OCI-LY1 (cell line): ENCODE measurements around the gene ZBTB3.

Experiments used
- H2AFZ ChIP-seq: fragments of 200-600 bp; sonication (generic), shearing (Covaris generic); 2 replicates; pipeline ENCODE4 v1.6.0; 2014; ENCODE audit warnings: antibody characterized with exemption, mild to moderate bottlenecking, low read length
- H3F3A ChIP-seq: fragments of 200-600 bp; sonication (generic), shearing (Covaris generic); 2 replicates; pipeline ENCODE4 v1.6.0; 2014; ENCODE audit warnings: mild to moderate bottlenecking, antibody characterized with exemption, low read length, moderate library complexity; ENCODE audit not compliant: insufficient read depth
- H3K27ac ChIP-seq: fragments of 200-600 bp; sonication (generic); 2 replicates; pipeline ENCODE4 v1.5.1; 2014; ENCODE audit warnings: low read length, mixed run types, mild to moderate bottlenecking, low read depth; ENCODE audit not compliant: poor library complexity, severe bottlenecking
- H3K27me3 ChIP-seq: fragments of 200-600 bp; sonication (generic); 2 replicates; pipeline ENCODE4 v1.6.0; 2014; ENCODE audit warnings: antibody characterized with exemption, mild to moderate bottlenecking, low read length, moderate library complexity; ENCODE audit not compliant: insufficient read depth
- H3K36me3 ChIP-seq: fragments of 200-600 bp; sonication (generic); 2 replicates; pipeline ENCODE4 v1.6.1; 2014; ENCODE audit warnings: mild to moderate bottlenecking, antibody characterized with exemption, low read length, moderate library complexity, mixed read lengths; ENCODE audit not compliant: insufficient read depth
- H3K4me1 ChIP-seq: fragments of 200-600 bp; sonication (generic); 2 replicates; pipeline ENCODE4 v1.5.1; 2014; ENCODE audit warnings: mild to moderate bottlenecking, low read length, moderate library complexity; ENCODE audit not compliant: insufficient read depth, severe bottlenecking
- H3K4me2 ChIP-seq: fragments of 200-600 bp; sonication (generic), shearing (Covaris generic); 2 replicates; pipeline ENCODE4 v1.6.1; 2014; ENCODE audit warnings: low read length
- H3K4me3 ChIP-seq: fragments of 200-600 bp; sonication (generic); 2 replicates; pipeline ENCODE4 v1.5.1; 2014; ENCODE audit warnings: low read length, low read depth, mild to moderate bottlenecking, mixed read lengths; ENCODE audit not compliant: poor library complexity, severe bottlenecking
- H3K79me2 ChIP-seq: fragments of 200-600 bp; shearing (Covaris generic); 2 replicates; pipeline ENCODE4 v1.6.1; 2016; ENCODE audit warnings: mixed run types, low read length, mixed read lengths; ENCODE audit not compliant: insufficient read depth
- H3K9ac ChIP-seq: fragments of 200-600 bp; sonication (generic), shearing (Covaris generic); 2 replicates; pipeline ENCODE4 v1.6.1; 2014; ENCODE audit warnings: mild to moderate bottlenecking, low read length, mixed read lengths
- H3K9me2 ChIP-seq: fragments of 200-600 bp; sonication (generic), shearing (Covaris generic); 2 replicates; pipeline ENCODE4 v1.6.1; 2014; ENCODE audit warnings: low read depth, mild to moderate bottlenecking, low read length, mixed read lengths
- H3K9me3 ChIP-seq: fragments of 200-600 bp; shearing (Covaris generic); 2 replicates; pipeline ENCODE4 v1.6.1; 2014; ENCODE audit warnings: low read length, mixed read lengths
- H4K20me1 ChIP-seq: fragments of 200-600 bp; sonication (generic), shearing (Covaris generic); 2 replicates; pipeline ENCODE4 v1.6.0; 2016; ENCODE audit warnings: mild to moderate bottlenecking, low read length; ENCODE audit not compliant: insufficient read depth
- CTCF ChIP-seq: fragments of 200-600 bp; sonication (generic), shearing (Covaris generic); IDR thresholded peaks from 2 replicates; pipeline ENCODE4 v1.5.1; 2017; ENCODE audit warnings: mild to moderate bottlenecking, antibody characterized with exemption, low read length, moderate library complexity, mixed read lengths
- EZH2 ChIP-seq: fragments of 200-600 bp; sonication (generic), shearing (Covaris generic); IDR thresholded peaks from 2 replicates; pipeline ENCODE4 v1.8.0; 2017; ENCODE audit warnings: borderline replicate concordance, mixed run types, mild to moderate bottlenecking, antibody characterized with exemption, low read length, moderate library complexity, mixed read lengths

ZBTB3 gene

GRCh38 chr11:62753736-62754603 lies at the start of gene ZBTB3:
ZBTB3 (minus strand) TSS chr11:62754160; CDS start chr11:62753664, 496 bp downstream.
- H3K9me2 ChIP-seq, result no peaks in the 10 kb centered on the region
- no peaks in the 10 kb centered on the region for H3K79me2 ChIP-seq
- H3K4me1 ChIP-seq, result peaks cover 19% of the 10 kb centered on the region
- peaks cover 15% of the 10 kb centered on the region; the same call in 1 of the 2 replicates for H3K36me3 ChIP-seq
- H3K9ac ChIP-seq, result peak within 1 kb of the TSS; percentile 81
- H3K27me3 ChIP-seq, result no peaks in the 10 kb centered on the region
- no peak for TF ChIP-seq CTCF
- no peak for TF ChIP-seq EZH2
- no peaks in the 10 kb centered on the region for H4K20me1 ChIP-seq
- 0 out of 2 replicates have a peak, but pooled peaks cover 4% of the 10 kb centered on the region for H3F3A ChIP-seq
- H3K27ac ChIP-seq, result peak within 1 kb of the TSS; percentile 78
- H2AFZ ChIP-seq, result no peak within 1 kb of the TSS
- H3K9me3 ChIP-seq, result no peaks in the 10 kb centered on the region
- H3K4me2 ChIP-seq, result peak within 1 kb of the TSS; percentile 82
- H3K4me3 ChIP-seq, result peak within 1 kb of the TSS; percentile 74

- Histone ChIP-seq H3K4me2 (no peak overlapping the region), H3K27me3 (no peaks in the 10 kb centered on the region), H3K27ac (no peak overlapping the region), H2AFZ (no peak overlapping the region), H3K9me2 (no peaks in the 10 kb centered on the region), H4K20me1 (no peaks in the 10 kb centered on the region), H3K9ac (no peak overlapping the region), H3K9me3 (no peaks in the 10 kb centered on the region), H3K36me3 (peaks cover 73% of the 10 kb centered on the region), H3F3A (no peaks in the 10 kb centered on the region), H3K79me2 (peaks cover 17% of the 10 kb centered on the region), H3K4me3 (no peak overlapping the region), H3K4me1 (peaks cover 16% of the 10 kb centered on the region)
- TF ChIP-seq EZH2 (no peak), CTCF (no peak)
These were observed 47.1 kb upstream of the ZBTB3 start for GRCh38 chr11:62801071-62801470.

GRCh38 chr11:62799486-62799885 lies 45.5 kb upstream of the ZBTB3 start:
- Histone ChIP-seq H2AFZ (no peak overlapping the region), H3F3A (no peaks in the 10 kb centered on the region), H4K20me1 (no peaks in the 10 kb centered on the region), H3K4me2 (no peak overlapping the region), H3K4me1 (peaks cover 12% of the 10 kb centered on the region), H3K9ac (no peak overlapping the region), H3K27ac (no peak overlapping the region), H3K27me3 (no peaks in the 10 kb centered on the region), H3K9me3 (no peaks in the 10 kb centered on the region), H3K36me3 (peaks cover 89% of the 10 kb centered on the region), H3K4me3 (no peak overlapping the region), H3K9me2 (no peaks in the 10 kb centered on the region), H3K79me2 (peaks cover 11% of the 10 kb centered on the region)
- TF ChIP-seq CTCF (no peak), EZH2 (no peak)
